GM12878 (cell line): ENCODE measurements around the gene MEN1. TPM values are rescaled to one million over a fixed set of nuclear protein-coding genes. Genes with fewer than 3 reads are reported as not detected.

Experiments
- ATAC-seq: fragments of 200-7000 bp; cut with Tn5 transposase; 3 replicates; pipeline ENCODE4 v1.9.1; 2020; ENCODE audit warnings: mild to moderate bottlenecking, moderate library complexity
- BruUV-seq: library from RNA; stranded (reverse); fragments of 400-500 nt; replicated peaks from 2 replicates; lab custom pipeline; 2021; lab: Mats Ljungman, UMichigan
- CTCF ChIA-PET: fragments of 300-600 bp; sonication (Branson Sonifier 250); formaldehyde crosslinking; extraction: SDS; loops from one replicate; lab custom pipeline; 2021; ENCODE audit warnings: inconsistent platforms; lab: Yijun Ruan, JAX
- POLR2A ChIA-PET: fragments of 350-600 bp; formaldehyde crosslinking; extraction: SDS; loops from one replicate; lab custom pipeline; 2021; ENCODE audit warnings: inconsistent platforms; lab: Charles Lee
- RAD21 ChIA-PET: fragments of 300-600 bp; sonication (Branson Sonifier 250); formaldehyde crosslinking; loops from one replicate; lab custom pipeline; 2023; ENCODE audit warnings: antibody characterized with exemption; ENCODE audit not compliant: unreplicated experiment; lab: Charles Lee
- SMC1A ChIA-PET: fragments of 300-600 bp; sonication (Branson Sonifier 250); formaldehyde crosslinking; loops from one replicate; lab custom pipeline; 2023; ENCODE audit not compliant: unreplicated experiment, uncharacterized antibody; lab: Charles Lee
- DNase-seq: peaks from one replicate; pipeline ENCODE4 v3.0.0-alpha.2; 2011; ENCODE audit warnings: low read depth, low spot score
- FAIRE-seq: peaks from 3 replicates; lab custom pipeline; 2011; peaks lifted over from hg19 to GRCh38; lab: Jason Lieb, UNC
- H2AFZ ChIP-seq: 2 replicates; pipeline ENCODE4 v1.6.0; 2011; ENCODE audit warnings: low read depth, low read length, control low read depth; ENCODE audit not compliant: control insufficient read depth
- H3K27ac ChIP-seq: 2 replicates; pipeline ENCODE4 v1.5.1; 2011; ENCODE audit warnings: control low read depth; ENCODE audit not compliant: control insufficient read depth, insufficient read depth
- H3K27me3 ChIP-seq, 2 experiments: replicated peaks in 1 of 2; 2 replicates each; pipeline versions ENCODE4 v1.6.0 to v1.6.1; 2011; ENCODE audit warnings: low read length in 1 of 2; ENCODE audit not compliant: control insufficient read depth in 2 of 2, insufficient read depth in 2 of 2
- H3K36me3 ChIP-seq, 2 experiments: 2 replicates each; pipeline ENCODE4 v1.5.1; 2011; ENCODE audit warnings: low read length in 1 of 2; ENCODE audit not compliant: control insufficient read depth in 2 of 2, insufficient read depth in 2 of 2
- H3K4me1 ChIP-seq: 2 replicates; pipeline ENCODE4 v1.6.1; 2011; ENCODE audit warnings: mild to moderate bottlenecking, low read length, moderate library complexity, mixed read lengths; ENCODE audit not compliant: control insufficient read depth, insufficient read depth
- H3K4me2 ChIP-seq: 2 replicates; pipeline ENCODE4 v1.6.0; 2011; ENCODE audit warnings: control low read depth; ENCODE audit not compliant: control insufficient read depth, insufficient read depth
- H3K4me3 ChIP-seq: fragments of 200-600 bp; sonication (generic); 2 replicates; pipeline ENCODE4 v1.5.1; 2016
- H3K79me2 ChIP-seq: 2 replicates; pipeline ENCODE4 v1.6.0; 2011; ENCODE audit warnings: low read length; ENCODE audit not compliant: control insufficient read depth, insufficient read depth
- H3K9ac ChIP-seq: 2 replicates; pipeline ENCODE4 v1.8.0; 2011; ENCODE audit warnings: low read length, control low read depth, mixed read lengths; ENCODE audit not compliant: control insufficient read depth, insufficient read depth
- H3K9me3 ChIP-seq: replicated peaks from 3 replicates; pipeline ENCODE4 v1.5.1; 2011; ENCODE audit warnings: mild to moderate bottlenecking, low read length; ENCODE audit not compliant: control insufficient read depth, insufficient read depth
- H4K20me1 ChIP-seq: 2 replicates; pipeline ENCODE4 v1.6.0; 2011; ENCODE audit not compliant: control insufficient read depth, insufficient read depth
- HSF1 ChIP-seq: fragments of 150-350 bp; IDR thresholded peaks from 2 replicates; pipeline ENCODE4 v1.6.1; 2014; ENCODE audit warnings: mild to moderate bottlenecking, low read depth, low read length
- IKZF1 ChIP-seq: fragments of 450-650 bp; conservative IDR thresholded peaks from 2 replicates; pipeline ENCODE4 v1.6.1; 2017; ENCODE audit warnings: antibody characterized with exemption, mild to moderate bottlenecking
- MEF2A ChIP-seq: IDR thresholded peaks from 2 replicates; pipeline ENCODE4 v1.6.1; 2011; ENCODE audit warnings: low read depth, mild to moderate bottlenecking, low read length, moderate library complexity; ENCODE audit not compliant: insufficient read depth
- RELA ChIP-seq: fragments of 450-650 bp; IDR thresholded peaks from 2 replicates; pipeline ENCODE4 v1.8.0; 2014; ENCODE audit warnings: borderline replicate concordance; ENCODE audit not compliant: partially characterized antibody
- RELB ChIP-seq: fragments of 450-650 bp; IDR thresholded peaks from 2 replicates; pipeline ENCODE4 v1.6.1; 2017; ENCODE audit warnings: low read depth, mild to moderate bottlenecking, moderate library complexity
- SMAD1 ChIP-seq: fragments of 450-650 bp; IDR thresholded peaks from 2 replicates; pipeline ENCODE4 v1.6.1; 2018; ENCODE audit warnings: mild to moderate bottlenecking, low read depth; ENCODE audit not compliant: partially characterized antibody
- SMC3 ChIP-seq: IDR thresholded peaks from 2 replicates; pipeline ENCODE4 v1.6.1; 2011; ENCODE audit warnings: low read length, improper control_type of control experiment, borderline replicate concordance
- TCF3 ChIP-seq: IDR thresholded peaks from 2 replicates; pipeline ENCODE4 v1.6.1; 2012; ENCODE audit warnings: low read depth, mild to moderate bottlenecking, low read length, borderline replicate concordance; ENCODE audit not compliant: insufficient read depth
- USF2 ChIP-seq: IDR thresholded peaks from 2 replicates; pipeline ENCODE4 v1.6.1; 2011; ENCODE audit warnings: low read depth, low read length, improper control_type of control experiment, borderline replicate concordance
- WRNIP1 ChIP-seq: IDR thresholded peaks from 2 replicates; pipeline ENCODE4 v1.6.1; 2011; ENCODE audit warnings: low read depth, low read length, improper control_type of control experiment, borderline replicate concordance
- ZNF217 ChIP-seq: fragments of 450-650 bp; IDR thresholded peaks from 2 replicates; pipeline ENCODE4 v1.6.1; 2017; ENCODE audit warnings: antibody characterized with exemption, mild to moderate bottlenecking
- WGBS: methylation state at CpG from one replicate; pipeline ENCODE4 v1.1.6; 2016; ENCODE audit warnings: low lambda C conversion rate; ENCODE audit not compliant: insufficient replicate concordance, insufficient coverage; ENCODE audit errors: missing lambda C conversion rate; 5-methylcytosine and 5-hydroxymethylcytosine counted together
- in situ Hi-C: fragments of 300-500 bp; cut with MboI; formaldehyde crosslinking; loops from 9 replicates; pipeline ENCODE4 v1.14.3; 2018; ENCODE audit warnings: mixed read lengths
- intact Hi-C: fragments of 100-400 bp; cut with micrococcal nuclease; formaldehyde crosslinking; loops from one replicate; pipeline ENCODE4 v1.14.2; 2022; ENCODE audit not compliant: unreplicated experiment
- polyA plus RNA-seq, 11 experiments: library from polyadenylated mRNA; depleted of rRNA in 4 of 11; unstranded in 6 of 11; stranded (reverse) in 5 of 11; fragments of >200 nt; fragmentation: Nextera tagmentation in 4 of 11; fragmentation: Illumina TruSeq in 1 of 11; extraction: Ambion mirVana in 4 of 11; extraction: Trizol in 1 of 11; gene quantifications; 1 replicate in 1 of 11; 2 replicates in 10 of 11; pipeline versions ENCODE4 v1.2.1 to v1.2.3, GENCODE V29; 2011 to 2016; ENCODE audit warnings: inconsistent platforms in 2 of 11, missing spikeins in 2 of 11, low read depth in 1 of 11
- total RNA-seq, 4 experiments: library from RNA; depleted of rRNA in 3 of 4; stranded (reverse); fragments of >200 nt in 3 of 4; fragmentation: Illumina TruSeq in 1 of 4; extraction: Trizol in 1 of 4; gene quantifications; 2 replicates each; pipeline versions ENCODE4 v1.2.1 to v1.2.3, GENCODE V29; 2013 to 2021
- TF ChIP-seq, protein P1 (sequence below): IDR thresholded peaks from 2 replicates; pipeline ENCODE4 v1.6.1; 2012; ENCODE audit warnings: mild to moderate bottlenecking, low read depth, low read length

MEN1 gene
- total and polyA plus RNA-seq, 10 of the 15 experiments (the other 5 are each of a cell fraction or from before 2014, with no cell fraction given), result 2.5 to 39.7 (median 20.7) TPM

GRCh38 chr11:64801561-64802369 is 8.6 kb downstream of the MEN1 start (continued):
- TF ChIP-seq IKZF1 (0 out of 2 replicates have a peak, but pooled peaks have one; percentile 29), RELA (no peak)

DNA sequence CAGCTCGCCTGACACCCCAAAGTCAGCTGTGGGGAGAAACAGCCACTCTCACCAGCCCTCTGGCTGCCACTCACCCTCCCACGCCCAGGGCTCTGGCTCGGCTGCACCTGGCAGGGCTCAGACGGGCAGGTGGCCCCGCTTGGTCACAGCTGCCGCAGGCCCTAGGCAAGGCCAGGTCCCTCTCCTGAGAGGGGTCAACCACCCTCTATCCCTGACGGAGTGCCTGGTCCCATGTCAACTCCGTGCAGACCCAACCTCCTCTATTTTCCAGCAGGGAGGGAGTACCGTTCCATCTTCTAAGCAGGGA is 9.2 kb downstream of the MEN1 start:
- H3K4me2 ChIP-seq, result peak overlapping the region; percentile 87
- no peaks in the 10 kb centered on the region for H4K20me1 ChIP-seq
- H3K36me3 ChIP-seq, result peaks cover 6 to 16% of the 10 kb centered on the region in 2 experiments; a peak in 3 of 4 replicates
- ChIA-PET POLR2A (interaction anchor here (0.5 to 5.4 kb wide), 5 partner anchors 10 to 29 kb away, joined by 3 to 33 read pairs (median 8); partner anchors contain the start of gene SF1), CTCF (interaction anchor here (1.0 to 5.8 kb wide), 5 partner anchors 14 to 112 kb away, joined by 3 to 41 read pairs (median 6); partner anchors contain the start of genes RASGRP2 and SF1), RAD21 (interaction anchor here (1.3 to 2.4 kb wide), 2 partner anchors 16 to 57 kb away, joined by 3 to 5 read pairs; partner anchors contain the start of gene RASGRP2), SMC1A (interaction anchor here (1.4 to 2.6 kb wide), 3 partner anchors 19 to 30 kb away, joined by 3 to 7 read pairs (median 4); partner anchors contain the start of gene SF1)
- H3K79me2 ChIP-seq, result peaks cover 30% of the 10 kb centered on the region
- peak overlapping the region; percentile 93 for H3K9ac ChIP-seq
- H3K27me3 ChIP-seq, result no peaks in the 10 kb centered on the region
- H3K9me3 ChIP-seq, result no peaks in the 10 kb centered on the region
- H2AFZ ChIP-seq, result no peak overlapping the region
- no TSS peak for BruUV-seq
- in situ Hi-C loops, result no loop called here
- H3K4me3 ChIP-seq, result peak overlapping the region; percentile 87
- WGBS, result 78% methylated on average over 9 of the region's 9 CpGs
- H3K27ac ChIP-seq, result peak overlapping the region; percentile 92
- FAIRE-seq (no peak), ATAC-seq (peak; percentile 7), DNase-seq (no peak)
- intact Hi-C loops, result no loop called here
- peaks cover 37% of the 10 kb centered on the region for H3K4me1 ChIP-seq
- TF ChIP-seq RELB (no peak), SMAD1 (no peak), WRNIP1 (no peak), HSF1 (no peak), USF2 (no peak), TCF3 (peak; percentile 79; the same call in 1 of the 2 replicates), SMC3 (no peak), ZNF217 (no peak), MEF2A (no peak)
- TF ChIP-seq, protein P1, sequence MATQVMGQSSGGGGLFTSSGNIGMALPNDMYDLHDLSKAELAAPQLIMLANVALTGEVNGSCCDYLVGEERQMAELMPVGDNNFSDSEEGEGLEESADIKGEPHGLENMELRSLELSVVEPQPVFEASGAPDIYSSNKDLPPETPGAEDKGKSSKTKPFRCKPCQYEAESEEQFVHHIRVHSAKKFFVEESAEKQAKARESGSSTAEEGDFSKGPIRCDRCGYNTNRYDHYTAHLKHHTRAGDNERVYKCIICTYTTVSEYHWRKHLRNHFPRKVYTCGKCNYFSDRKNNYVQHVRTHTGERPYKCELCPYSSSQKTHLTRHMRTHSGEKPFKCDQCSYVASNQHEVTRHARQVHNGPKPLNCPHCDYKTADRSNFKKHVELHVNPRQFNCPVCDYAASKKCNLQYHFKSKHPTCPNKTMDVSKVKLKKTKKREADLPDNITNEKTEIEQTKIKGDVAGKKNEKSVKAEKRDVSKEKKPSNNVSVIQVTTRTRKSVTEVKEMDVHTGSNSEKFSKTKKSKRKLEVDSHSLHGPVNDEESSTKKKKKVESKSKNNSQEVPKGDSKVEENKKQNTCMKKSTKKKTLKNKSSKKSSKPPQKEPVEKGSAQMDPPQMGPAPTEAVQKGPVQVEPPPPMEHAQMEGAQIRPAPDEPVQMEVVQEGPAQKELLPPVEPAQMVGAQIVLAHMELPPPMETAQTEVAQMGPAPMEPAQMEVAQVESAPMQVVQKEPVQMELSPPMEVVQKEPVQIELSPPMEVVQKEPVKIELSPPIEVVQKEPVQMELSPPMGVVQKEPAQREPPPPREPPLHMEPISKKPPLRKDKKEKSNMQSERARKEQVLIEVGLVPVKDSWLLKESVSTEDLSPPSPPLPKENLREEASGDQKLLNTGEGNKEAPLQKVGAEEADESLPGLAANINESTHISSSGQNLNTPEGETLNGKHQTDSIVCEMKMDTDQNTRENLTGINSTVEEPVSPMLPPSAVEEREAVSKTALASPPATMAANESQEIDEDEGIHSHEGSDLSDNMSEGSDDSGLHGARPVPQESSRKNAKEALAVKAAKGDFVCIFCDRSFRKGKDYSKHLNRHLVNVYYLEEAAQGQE, result no peak
